Measurements from ENCODE around the gene EHBP1. TPM values are rescaled to one million over a fixed set of nuclear protein-coding genes. Genes with fewer than 3 reads are reported as not detected.
A peak's percentile ranks its signal among the peaks of the same experiment; 100 is the strongest.

The EHBP1 gene
- total RNA-seq, 1 donor from 2014 or later = 25.7 TPM

DNA sequence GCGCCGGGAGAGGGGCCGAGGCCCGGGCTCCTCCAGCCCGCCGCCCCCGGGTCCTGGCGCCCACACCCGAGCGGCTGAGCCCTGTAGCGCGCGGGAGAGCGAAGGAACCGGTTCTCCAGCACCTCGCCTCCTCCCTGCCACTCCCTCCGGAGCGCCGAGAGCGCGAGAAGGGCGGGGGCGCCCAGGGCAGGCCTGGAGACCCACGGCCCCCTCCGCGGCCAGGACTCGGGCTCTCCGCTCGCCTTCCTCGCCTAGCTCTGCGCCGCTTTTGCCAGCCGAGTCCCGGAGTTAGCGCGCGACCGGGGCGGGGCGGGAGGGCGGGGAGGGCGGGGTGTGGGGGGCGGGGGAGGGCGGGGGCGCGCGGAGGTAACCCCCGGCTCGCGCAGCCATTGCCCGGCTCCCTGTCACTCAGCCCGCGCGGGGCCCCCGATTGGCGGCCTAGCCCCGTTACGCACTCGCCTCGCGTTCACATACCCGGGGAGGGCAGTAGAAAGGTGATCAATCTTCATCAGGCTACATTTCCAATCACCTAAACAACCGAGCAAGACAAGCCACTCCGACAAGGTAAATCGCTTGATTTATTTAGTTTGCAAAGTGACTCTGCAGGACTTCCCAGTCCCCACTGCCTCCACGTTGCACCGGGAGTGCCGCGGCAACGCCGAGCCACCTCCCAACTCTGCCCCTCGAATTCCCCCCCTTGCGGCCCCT lies 345.0 kb downstream of the EHBP1 start, which contains the start of gene OTX1:
Gene OTX1 (plus strand): TSS at position 497 of the 708 bp plus-strand sequence. CDS start 2,161 bp downstream, outside the sequence.
- DNase-seq (ENCODE audit: missing footprints) (no peak), ATAC-seq (no peak)
- intact Hi-C loops (cut with DNase I) = no loop called here

DNA sequence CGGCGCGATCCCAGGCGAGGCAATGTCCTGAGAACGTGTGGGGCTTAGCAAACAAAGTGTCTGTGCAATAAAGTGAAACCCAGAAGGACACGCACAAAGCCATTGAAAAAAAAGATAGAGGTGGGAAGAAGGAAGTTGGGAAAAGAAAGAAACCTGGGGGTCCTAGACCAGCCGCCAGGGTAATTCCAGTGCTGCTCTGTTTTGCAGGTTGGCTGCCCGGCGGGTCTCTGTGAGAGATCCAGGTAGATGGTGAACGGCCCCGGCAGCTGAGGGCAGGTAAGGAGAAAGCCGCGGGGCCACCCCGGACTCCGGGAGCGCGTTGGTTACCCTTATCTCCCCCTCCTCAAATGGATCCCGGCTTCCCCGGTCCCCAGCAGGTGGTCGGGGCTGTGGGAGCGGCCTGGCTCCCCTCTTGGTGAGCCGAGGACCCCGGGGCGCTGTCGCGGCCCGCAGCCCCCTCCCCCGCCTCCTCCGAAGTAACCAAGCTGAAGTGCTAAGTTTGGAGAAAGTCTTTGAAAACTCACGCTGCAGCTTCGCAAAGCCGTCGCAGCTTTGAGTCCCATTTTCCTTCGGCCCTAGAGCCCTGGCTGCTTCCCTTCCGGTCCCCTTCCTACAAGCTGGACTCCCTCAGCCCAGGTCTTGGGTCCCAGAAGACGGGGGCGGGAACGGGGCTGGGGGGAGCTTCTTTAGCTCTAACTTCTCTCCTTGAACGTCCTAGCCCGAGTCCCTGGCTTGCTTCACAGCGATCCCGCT lies 345.7 kb downstream of the EHBP1 start:
- intact Hi-C loops (cut with DNase I) = no loop called here
- no peak for DNase-seq (ENCODE audit: missing footprints)
- ATAC-seq = no peak

GRCh38 chr2:63051795-63052333 lies 346.4 kb downstream of the EHBP1 start:
- DNase-seq (ENCODE audit: missing footprints) = no peak

DNA sequence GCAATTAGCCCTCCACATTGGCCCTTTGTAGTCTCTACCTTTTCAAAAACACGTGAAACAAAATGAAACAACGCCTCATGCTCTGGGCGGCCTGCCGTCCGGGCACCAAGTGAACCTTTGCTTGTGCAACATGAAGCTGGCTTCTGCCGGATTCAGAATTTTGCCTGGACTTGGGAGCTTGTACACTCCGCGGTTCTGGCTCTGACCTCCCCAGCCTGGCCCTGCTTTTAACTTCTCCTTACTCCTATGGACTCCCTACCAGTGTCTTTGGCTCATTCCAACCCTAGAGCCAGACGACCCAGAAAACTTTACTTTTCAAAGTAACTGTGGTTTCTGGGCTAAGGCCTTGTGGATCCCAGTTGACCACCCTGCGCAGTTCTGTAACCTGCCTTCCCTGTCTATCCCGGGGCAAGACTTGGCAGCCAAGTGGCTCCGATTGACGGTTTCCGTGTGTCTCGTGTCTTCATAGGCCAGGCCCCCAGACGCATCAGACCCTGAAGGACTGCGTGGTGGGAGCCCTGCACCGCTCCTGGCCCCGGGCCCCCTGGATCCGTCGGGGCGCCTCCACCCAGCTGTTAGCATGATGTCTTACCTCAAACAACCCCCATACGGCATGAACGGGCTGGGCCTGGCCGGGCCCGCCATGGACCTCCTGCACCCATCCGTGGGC lies 347.0 kb downstream of the EHBP1 start:
- intact Hi-C loops (cut with DNase I) = no loop called here
- DNase-seq (ENCODE audit: missing footprints) = no peak
- no peak for ATAC-seq

More at GRCh38 chr2:63051795-63052333, 346.4 kb downstream of the EHBP1 start:
- intact Hi-C loops (cut with DNase I) = no loop called here
- no peak for ATAC-seq

- ATAC-seq (no peak), DNase-seq (ENCODE audit: missing footprints) (no peak)
- intact Hi-C loops (cut with DNase I) = no loop called here
These were observed 347.8 kb downstream of the EHBP1 start for GRCh38 chr2:63053081-63053888.

DNA sequence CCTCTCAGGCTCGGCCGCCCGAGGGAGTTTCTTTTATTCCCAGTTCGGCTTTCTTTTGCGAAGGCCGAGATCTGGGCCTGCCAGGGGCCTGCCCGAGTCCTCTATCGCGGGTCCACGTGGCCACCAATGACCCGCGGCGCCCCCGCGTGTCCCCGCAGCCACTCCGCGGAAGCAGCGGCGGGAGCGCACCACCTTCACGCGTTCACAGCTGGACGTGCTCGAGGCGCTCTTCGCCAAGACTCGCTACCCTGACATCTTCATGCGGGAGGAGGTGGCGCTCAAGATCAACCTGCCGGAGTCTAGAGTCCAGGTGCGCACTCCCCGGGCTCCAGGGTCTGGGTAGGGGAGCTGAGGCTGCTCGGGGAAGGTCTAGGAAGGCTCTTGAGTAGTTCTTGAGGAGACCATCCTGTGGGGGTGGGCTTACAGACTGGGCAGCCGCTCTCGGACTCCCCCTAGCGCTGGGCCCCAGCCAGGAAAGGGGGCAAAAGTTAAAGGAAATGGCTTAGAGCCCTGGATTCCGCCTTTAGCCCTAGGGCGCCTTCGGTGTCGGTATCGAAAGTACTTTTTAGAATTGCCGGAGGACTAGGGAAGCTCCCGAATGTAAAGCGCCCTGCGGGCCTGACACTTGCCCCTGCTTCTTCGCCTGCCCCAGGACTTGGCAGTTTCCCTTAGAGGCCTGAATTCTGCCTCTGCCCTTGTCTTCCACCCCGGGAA lies 348.5 kb downstream of the EHBP1 start:
- ATAC-seq (no peak), DNase-seq (ENCODE audit: missing footprints) (peak; percentile 43)
- intact Hi-C loops (cut with DNase I) = no loop called here

GRCh38 chr2:63054841-63055225 lies 349.3 kb downstream of the EHBP1 start:
- DNase-seq (ENCODE audit: missing footprints) (peak; percentile 30), ATAC-seq (no peak)
- intact Hi-C loops (cut with DNase I) = no loop called here

GRCh38 chr2:63055226-63056106 lies 350.0 kb downstream of the EHBP1 start:
- peak; percentile 68 for DNase-seq (ENCODE audit: missing footprints)
- ATAC-seq = no peak
- intact Hi-C loops (cut with DNase I) = no loop called here

- DNase-seq (ENCODE audit: missing footprints) (peak; percentile 77), ATAC-seq (no peak)
These were observed 350.9 kb downstream of the EHBP1 start for GRCh38 chr2:63056107-63057050.

GRCh38 chr2:63057249-63058143 lies 352.0 kb downstream of the EHBP1 start:
- ATAC-seq = no peak
- no peak for DNase-seq (ENCODE audit: missing footprints)
- intact Hi-C loops (cut with DNase I) = no loop called here

More at GRCh38 chr2:63056107-63057050, 350.9 kb downstream of the EHBP1 start:
- intact Hi-C loops (cut with DNase I) = no loop called here

DNA sequence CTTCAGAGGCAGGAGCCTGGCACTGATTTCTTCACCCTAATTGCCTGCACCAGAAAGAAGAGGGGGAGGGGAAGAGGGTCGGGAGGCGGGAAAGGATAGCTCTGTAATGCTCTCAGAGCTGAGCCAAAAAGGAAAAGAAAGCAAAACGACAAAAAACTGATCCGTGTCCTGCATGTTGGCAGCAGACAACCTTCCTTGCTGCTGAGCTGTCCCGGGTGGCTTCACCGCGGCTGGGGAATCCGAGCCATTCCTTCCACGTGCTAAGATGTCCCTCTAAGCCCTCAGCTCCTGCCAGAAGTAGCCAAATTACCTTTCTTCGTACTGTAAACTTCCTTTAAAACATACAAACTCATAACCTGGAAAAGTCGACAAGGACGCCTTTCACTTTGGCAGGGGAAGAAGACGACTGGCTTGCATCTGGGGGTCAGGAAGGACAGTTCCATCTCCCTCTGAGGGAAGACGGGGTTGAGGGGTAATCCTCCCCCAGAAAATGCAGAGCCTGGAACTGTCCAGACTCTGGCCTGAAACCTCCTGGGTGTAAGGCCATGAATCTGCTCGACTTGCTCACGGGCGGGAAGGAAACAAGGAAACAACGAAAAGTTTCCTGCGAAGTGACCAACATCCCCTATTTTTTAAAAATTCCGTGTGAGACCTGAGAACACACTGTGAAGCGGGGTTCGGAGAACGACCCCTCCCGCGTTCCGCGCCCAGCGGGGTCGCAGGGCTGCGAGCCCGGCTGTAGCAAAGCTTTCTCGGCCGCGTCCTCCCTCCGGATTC lies 352.8 kb downstream of the EHBP1 start:
- no peak for ATAC-seq
- no peak for DNase-seq (ENCODE audit: missing footprints)
- intact Hi-C loops (cut with DNase I) = no loop called here

- ATAC-seq (no peak), DNase-seq (ENCODE audit: missing footprints) (no peak)
- intact Hi-C loops (cut with DNase I) = no loop called here
These were observed 353.6 kb downstream of the EHBP1 start for GRCh38 chr2:63058921-63059792.

DNA sequence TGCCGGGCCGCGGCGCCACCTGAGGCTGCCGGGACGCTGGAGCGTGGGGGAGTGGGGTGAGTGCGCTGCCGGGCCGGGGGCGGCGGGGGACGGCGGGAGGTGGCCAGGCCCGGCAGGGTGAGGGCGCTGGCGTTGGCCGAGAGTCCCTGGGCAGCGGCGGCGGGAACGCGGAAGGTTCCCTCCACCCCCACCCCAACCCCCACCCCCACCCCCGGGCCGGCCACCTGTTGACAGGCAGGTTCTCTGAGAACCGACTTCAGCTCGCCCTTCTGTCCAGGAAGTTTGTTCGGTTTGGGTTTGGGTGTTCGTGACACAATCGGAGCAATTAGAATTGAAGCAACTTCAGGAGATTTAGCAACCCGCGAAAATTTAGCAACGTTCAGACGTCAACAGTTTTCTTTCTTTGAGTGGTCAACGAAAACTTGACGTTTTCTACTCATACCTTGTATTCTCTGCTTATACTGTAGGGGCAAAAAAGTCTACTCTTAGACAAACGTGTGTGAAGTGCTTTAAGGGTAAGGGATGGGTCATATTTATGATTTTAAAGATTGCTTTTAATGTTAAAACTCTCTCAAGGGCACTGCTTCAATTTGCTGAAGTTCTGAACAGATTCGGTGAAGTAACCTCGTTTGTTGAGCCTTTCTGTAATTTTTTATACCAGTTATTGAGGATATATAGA lies 354.4 kb downstream of the EHBP1 start:
- DNase-seq (ENCODE audit: missing footprints) (no peak), ATAC-seq (no peak)
- intact Hi-C loops (cut with DNase I) = no loop called here

Data from Right ventricle myocardium inferior (tissue), 1 donor.